Mucosa of descending colon (tissue), 3 donors: ENCODE results near the gene SLC9A3. TPM values are rescaled to one million over a fixed set of nuclear protein-coding genes. Genes with fewer than 3 reads are reported as not detected.
"Not testable (repeated sequence)": the region's sequence is repeated elsewhere in the genome, so short reads cannot be mapped to it uniquely, and the experiment has no call there.

ENCODE experiments used
- ATAC-seq: fragments of 200-7000 bp; cut with Tn5 transposase; one replicate; pipeline ENCODE4 v1.9.1; 2020; ENCODE audit warnings: mild to moderate bottlenecking, moderate library complexity
- DNase-seq, 3 donors: peaks; one replicate each; pipeline ENCODE4 v3.0.0-alpha.2; 2020
- H3K36me3 ChIP-seq: fragments of 200-600 bp; one replicate; pipeline ENCODE4 v1.8.0; 2021; ENCODE audit warnings: low read depth, mild to moderate bottlenecking
- H3K4me1 ChIP-seq: fragments of 200-600 bp; one replicate; pipeline ENCODE4 v1.8.0; 2021; ENCODE audit warnings: low read depth, mild to moderate bottlenecking
- H3K4me3 ChIP-seq: fragments of 200-600 bp; one replicate; pipeline ENCODE4 v1.8.0; 2021; ENCODE audit warnings: mild to moderate bottlenecking
- H3K9me3 ChIP-seq: fragments of 200-600 bp; one replicate; pipeline ENCODE4 v1.8.0; 2021; ENCODE audit warnings: mild to moderate bottlenecking
- CTCF ChIP-seq: fragments of 200-600 bp; IDR thresholded peaks from one replicate; pipeline ENCODE4 v1.8.0; 2022; ENCODE audit warnings: antibody characterized with exemption, mild to moderate bottlenecking
- intact Hi-C, 2 donors: fragments of 100-400 bp; cut with DNase I in 1 of 2; cut with micrococcal nuclease in 1 of 2; formaldehyde crosslinking; loops; one replicate each; pipeline versions ENCODE4 v1.11.0 to v1.11.1; 2022; cut with DNase I, micrococcal nuclease
- total RNA-seq, 3 donors: library from RNA; stranded (reverse); fragmentation: NEBNext Ultra II Directional in 2 of 3; extraction: Animal tissue kit (Norgen Biotek cat#: 25700) in 2 of 3; gene quantifications; one replicate each; pipeline versions ENCODE4 v1.2.1 to v1.2.4, GENCODE V29; 2021 to 2023
- donor health status: DM: no; HTN: no; CAD: no; lungs with moderate emphysema.
- donor health status: DM: no; HTN: no; CAD: no.
- donor health status: DM: no; HTN: yes; CAD: no.

The SLC9A3 gene
- total RNA-seq, 3 donors from 2014 or later, result 29.2 to 272 (median 77.7) TPM

GRCh38 chr5:560792-561166 lies 36.5 kb upstream of the SLC9A3 start:
- H3K36me3 ChIP-seq, result no peaks in the 10 kb centered on the region
- H3K4me1 ChIP-seq, result peaks cover 12% of the 10 kb centered on the region
- H3K9me3 ChIP-seq, result no peaks in the 10 kb centered on the region
- intact Hi-C loops, result no loop called here
- ATAC-seq (no peak), DNase-seq (no peak)
- H3K4me3 ChIP-seq, result no peak overlapping the region
- no peak for TF ChIP-seq CTCF

GRCh38 chr5:558871-559503 lies 34.7 kb upstream of the SLC9A3 start:
- no peak for ATAC-seq

GRCh38 chr5:558326-558725 lies 34.1 kb upstream of the SLC9A3 start:
- H3K9me3 ChIP-seq, result no peaks in the 10 kb centered on the region
- H3K36me3 ChIP-seq, result no peaks in the 10 kb centered on the region
- intact Hi-C loops, result no loop called here
- no peak for DNase-seq
- peaks cover 11% of the 10 kb centered on the region for H3K4me1 ChIP-seq
- H3K4me3 ChIP-seq, result no peak overlapping the region
- no peak for ATAC-seq
- no peak for TF ChIP-seq CTCF

More at GRCh38 chr5:558871-559503, 34.7 kb upstream of the SLC9A3 start:
- Histone ChIP-seq H3K4me1 (peaks cover 11% of the 10 kb centered on the region), H3K4me3 (no peak overlapping the region), H3K36me3 (no peaks in the 10 kb centered on the region), H3K9me3 (no peaks in the 10 kb centered on the region)
- no peak for DNase-seq
- intact Hi-C loops, result no loop called here
- no peak for TF ChIP-seq CTCF

GRCh38 chr5:557917-558316 lies 33.7 kb upstream of the SLC9A3 start:
- H3K9me3 ChIP-seq, DNase-seq, ATAC-seq, H3K4me3 ChIP-seq, intact Hi-C loops, H3K36me3 ChIP-seq: not testable (repeated sequence)
- peaks cover 11% of the 10 kb centered on the region for H3K4me1 ChIP-seq

- Histone ChIP-seq H3K9me3 (no peaks in the 10 kb centered on the region), H3K4me3 (no peak overlapping the region), H3K36me3 (no peaks in the 10 kb centered on the region), H3K4me1 (peaks cover 11% of the 10 kb centered on the region)
- intact Hi-C loops, result no loop called here
- ATAC-seq (peak; percentile 61), DNase-seq (peak; percentile 58 to 66 (median 64))
- no peak for TF ChIP-seq CTCF
Observed at GRCh38 chr5:556909-557441, 32.7 kb upstream of the SLC9A3 start.

GRCh38 chr5:555058-555623 lies 30.9 kb upstream of the SLC9A3 start:
- Histone ChIP-seq H3K4me1 (peaks cover 16% of the 10 kb centered on the region), H3K36me3 (no peaks in the 10 kb centered on the region), H3K9me3 (no peaks in the 10 kb centered on the region), H3K4me3 (no peak overlapping the region)
- ATAC-seq (peak; percentile 30), DNase-seq (peak; percentile 58 to 61 (median 61))
- intact Hi-C loops, result no loop called here
- TF ChIP-seq CTCF, result no peak
